Activated CD4-positive, alpha-beta T cell treated with anti-CD3 and anti-CD28 coated beads for 36 hours (primary cell): ENCODE results near the gene CDHR5. TPM values are rescaled to one million over a fixed set of nuclear protein-coding genes. Genes with fewer than 3 reads are reported as not detected.

ENCODE experiments used
- ATAC-seq: fragments of 200-7000 bp; cut with Tn5 transposase; one replicate; pipeline ENCODE4 v1.10.0; 2021; ENCODE audit warnings: mild to moderate bottlenecking, moderate library complexity
- CTCF ChIA-PET: fragments of 350-600 bp; sonication (Branson Sonifier 250); formaldehyde crosslinking; loops from one replicate; lab custom pipeline; 2021; ENCODE audit warnings: antibody characterized with exemption; lab: Charles Lee
- POLR2A ChIA-PET: fragments of 350-600 bp; sonication (Branson Sonifier 250); formaldehyde crosslinking; loops from one replicate; lab custom pipeline; 2021; ENCODE audit warnings: antibody characterized with exemption, inconsistent platforms; lab: Charles Lee
- DNase-seq: peaks from one replicate; pipeline ENCODE4 v3.0.0-alpha.2; 2020
- H3K27ac Mint-ChIP-seq: one replicate; pipeline ENCODE4 v1.8.0; 2021; ENCODE audit warnings: mixed read lengths
- H3K27me3 Mint-ChIP-seq: one replicate; pipeline ENCODE4 v1.8.0; 2021; ENCODE audit warnings: mixed read lengths
- H3K36me3 Mint-ChIP-seq: one replicate; pipeline ENCODE4 v1.8.0; 2021; ENCODE audit warnings: low read depth, mixed read lengths
- H3K4me1 Mint-ChIP-seq: one replicate; pipeline ENCODE4 v1.8.0; 2021; ENCODE audit warnings: mixed read lengths
- H3K4me3 Mint-ChIP-seq: one replicate; pipeline ENCODE4 v1.8.0; 2021; ENCODE audit warnings: mild to moderate bottlenecking, moderate library complexity, mixed read lengths
- H3K9me3 Mint-ChIP-seq: one replicate; pipeline ENCODE4 v1.8.0; 2021; ENCODE audit warnings: low read depth, mixed read lengths
- intact Hi-C, 2 experiments: fragments of 100-400 bp; cut with DNase I in 1 of 2; cut with micrococcal nuclease in 1 of 2; formaldehyde crosslinking; loops; one replicate each; pipeline versions ENCODE4 v1.14.2 to v1.15.1; 2022 to 2024; cut with DNase I, micrococcal nuclease
- total RNA-seq, 2 experiments: library from RNA; stranded (reverse); gene quantifications; one replicate each; pipeline ENCODE4 v1.2.3, GENCODE V29; 2021

Gene CDHR5
- total RNA-seq, 2 experiments from 2014 or later: not detected

- H3K4me1 Mint-ChIP-seq: peaks cover 6% of the 10 kb centered on the region
- peaks cover 3% of the 10 kb centered on the region for H3K27me3 Mint-ChIP-seq
- H3K27ac Mint-ChIP-seq: no peak overlapping the region
- POLR2A ChIA-PET: no interaction called here
- peaks cover 3% of the 10 kb centered on the region for H3K36me3 Mint-ChIP-seq
- ATAC-seq: no peak
- intact Hi-C loops: no loop called here
- no peaks in the 10 kb centered on the region for H3K9me3 Mint-ChIP-seq
- DNase-seq: no peak
- CTCF ChIA-PET: interaction anchor here (0.7 to 0.9 kb wide), 2 partner anchors 15 to 84 kb away, joined by 3 read pairs; no protein-coding TSS in a partner anchor
- no peak overlapping the region for H3K4me3 Mint-ChIP-seq
Observed at GRCh38 chr11:643849-644738, 19.3 kb upstream of the CDHR5 start.

- ChIA-PET CTCF (interaction anchor here (0.9 kb wide), 1 partner anchor 84 kb away, joined by 3 read pairs; no protein-coding TSS in a partner anchor), POLR2A (interaction anchor here (0.7 kb wide), 1 partner anchor 297 kb away, joined by 3 read pairs; no protein-coding TSS in a partner anchor)
- Mint-ChIP-seq H3K4me3 (no peak overlapping the region), H3K27me3 (peaks cover 10% of the 10 kb centered on the region), H3K36me3 (peaks cover 3% of the 10 kb centered on the region), H3K9me3 (no peaks in the 10 kb centered on the region), H3K4me1 (peaks cover 12% of the 10 kb centered on the region), H3K27ac (no peak overlapping the region)
- no peak for ATAC-seq
- intact Hi-C loops: no loop called here
- no peak for DNase-seq
Observed at GRCh38 chr11:643366-643765, 18.6 kb upstream of the CDHR5 start.

GRCh38 chr11:641806-642370 lies 17.1 kb upstream of the CDHR5 start:
- intact Hi-C loops: no loop called here
- Mint-ChIP-seq H3K4me1 (peaks cover 16% of the 10 kb centered on the region), H3K4me3 (no peak overlapping the region), H3K9me3 (no peaks in the 10 kb centered on the region), H3K27ac (no peak overlapping the region), H3K36me3 (no peaks in the 10 kb centered on the region), H3K27me3 (peaks cover 20% of the 10 kb centered on the region)
- ChIA-PET POLR2A (interaction anchor here (0.6 kb wide), 1 partner anchor 54 kb away, joined by 3 read pairs; no protein-coding TSS in a partner anchor), CTCF (no interaction called here)
- DNase-seq: no peak
- no peak for ATAC-seq

- POLR2A ChIA-PET: interaction anchor here (0.6 kb wide), 1 partner anchor 11 kb away, joined by 4 read pairs; no protein-coding TSS in a partner anchor
- intact Hi-C loops: no loop called here
- peak; percentile 26 for ATAC-seq
Observed at GRCh38 chr11:640021-640706, 15.4 kb upstream of the CDHR5 start.

GRCh38 chr11:639332-639955 lies 14.7 kb upstream of the CDHR5 start:
- CTCF ChIA-PET: no interaction called here
- POLR2A ChIA-PET: no interaction called here
- Mint-ChIP-seq H3K36me3 (no peaks in the 10 kb centered on the region), H3K4me3 (no peak overlapping the region), H3K27ac (no peak overlapping the region), H3K4me1 (peaks cover 16% of the 10 kb centered on the region), H3K9me3 (no peaks in the 10 kb centered on the region), H3K27me3 (peaks cover 32% of the 10 kb centered on the region)
- intact Hi-C loops: loop anchor here in 1 of 2 experiments (2.0 kb wide), 1 partner anchor 85 kb away; no protein-coding TSS in a partner anchor
- ATAC-seq (peak; percentile 30), DNase-seq (no peak)

More at GRCh38 chr11:640021-640706, 15.4 kb upstream of the CDHR5 start:
- Mint-ChIP-seq H3K4me1 (peaks cover 16% of the 10 kb centered on the region), H3K9me3 (no peaks in the 10 kb centered on the region), H3K27me3 (peaks cover 32% of the 10 kb centered on the region), H3K4me3 (no peak overlapping the region), H3K36me3 (no peaks in the 10 kb centered on the region), H3K27ac (no peak overlapping the region)
- CTCF ChIA-PET: no interaction called here
- DNase-seq: no peak

- CTCF ChIA-PET: interaction anchor here (1.3 kb wide), 1 partner anchor 12 kb away, joined by 3 read pairs; no protein-coding TSS in a partner anchor
- no peak overlapping the region for H3K4me3 Mint-ChIP-seq
- peaks cover 16% of the 10 kb centered on the region for H3K4me1 Mint-ChIP-seq
- intact Hi-C loops: loop anchor here in 1 of 2 experiments (2.0 kb wide), 1 partner anchor 84 kb away; no protein-coding TSS in a partner anchor
- no peak overlapping the region for H3K27ac Mint-ChIP-seq
- H3K36me3 Mint-ChIP-seq: no peaks in the 10 kb centered on the region
- POLR2A ChIA-PET: no interaction called here
- no peaks in the 10 kb centered on the region for H3K9me3 Mint-ChIP-seq
- ATAC-seq (no peak), DNase-seq (no peak)
- peaks cover 32% of the 10 kb centered on the region for H3K27me3 Mint-ChIP-seq
Observed at GRCh38 chr11:638631-639331, 14.0 kb upstream of the CDHR5 start.

- peak overlapping the region; percentile 4 for H3K4me3 Mint-ChIP-seq
- H3K27ac Mint-ChIP-seq: no peak overlapping the region
- H3K9me3 Mint-ChIP-seq: no peaks in the 10 kb centered on the region
- no peaks in the 10 kb centered on the region for H3K36me3 Mint-ChIP-seq
- DNase-seq (no peak), ATAC-seq (no peak)
- H3K27me3 Mint-ChIP-seq: peaks cover 32% of the 10 kb centered on the region
- POLR2A ChIA-PET: no interaction called here
- CTCF ChIA-PET: interaction anchor here (1.3 kb wide), 1 partner anchor 13 kb away, joined by 3 read pairs; no protein-coding TSS in a partner anchor
- peaks cover 16% of the 10 kb centered on the region for H3K4me1 Mint-ChIP-seq
- intact Hi-C loops: loop anchor here in 1 of 2 experiments (2.0 kb wide), 1 partner anchor 83 kb away; no protein-coding TSS in a partner anchor
Observed at GRCh38 chr11:637593-638521, 13.1 kb upstream of the CDHR5 start.

DNA sequence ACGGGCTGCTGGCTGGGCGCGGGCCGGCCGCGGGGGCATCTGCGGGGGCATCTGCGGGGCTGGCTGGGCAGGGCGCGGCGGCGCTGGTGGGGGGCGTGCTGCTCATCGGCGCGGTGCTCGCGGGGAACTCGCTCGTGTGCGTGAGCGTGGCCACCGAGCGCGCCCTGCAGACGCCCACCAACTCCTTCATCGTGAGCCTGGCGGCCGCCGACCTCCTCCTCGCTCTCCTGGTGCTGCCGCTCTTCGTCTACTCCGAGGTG lies 12.5 kb upstream of the CDHR5 start:
- no peak overlapping the region for H3K27ac Mint-ChIP-seq
- no peak for ATAC-seq

DNA sequence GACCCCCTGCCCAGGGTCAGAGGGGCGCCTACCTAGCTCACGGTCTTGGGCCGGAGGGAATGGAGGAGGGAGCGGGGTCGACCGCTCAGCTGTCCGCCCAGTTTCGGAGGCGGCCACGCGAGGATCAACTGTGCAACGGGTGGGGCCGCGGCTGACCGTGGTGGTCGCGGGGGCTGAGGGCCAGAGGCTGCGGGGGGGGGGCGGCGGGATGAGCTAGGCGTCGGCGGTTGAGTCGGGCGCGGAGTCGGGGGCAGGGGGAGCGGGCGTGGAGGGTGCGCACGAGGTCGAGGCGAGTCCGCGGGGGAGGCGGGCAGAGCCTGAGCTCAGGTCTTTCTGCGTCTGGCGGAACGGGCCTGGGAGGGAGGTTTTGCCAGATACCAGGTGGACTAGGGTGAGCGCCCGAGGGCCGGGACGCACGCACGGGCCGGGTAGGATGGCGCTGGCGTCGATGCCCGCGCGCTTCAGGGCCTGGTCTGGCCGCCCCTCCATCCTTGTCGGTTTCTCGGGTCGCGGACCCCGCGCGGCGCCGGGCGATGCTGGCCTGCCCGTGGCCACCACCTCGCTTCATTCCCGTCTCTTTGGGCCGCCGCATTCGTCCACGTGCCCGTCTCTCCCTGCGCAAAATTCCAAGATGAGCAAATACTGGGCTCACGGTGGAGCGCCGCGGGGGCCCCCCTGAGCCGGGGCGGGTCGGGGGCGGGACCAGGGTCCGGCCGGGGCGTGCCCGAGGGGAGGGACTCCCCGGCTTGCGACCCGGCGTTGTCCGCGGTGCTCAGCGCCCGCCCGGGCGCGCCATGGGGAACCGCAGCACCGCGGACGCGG lies 12.0 kb upstream of the CDHR5 start, which contains the start of gene DRD4:
Gene DRD4 (plus strand): TSS at position 759 of the 822 bp plus-strand sequence. CDS start 36 bp downstream, at position 795.
- DNase-seq (no peak), ATAC-seq (no peak)
- Mint-ChIP-seq H3K4me1 (peaks cover 16% of the 10 kb centered on the region), H3K9me3 (no peaks in the 10 kb centered on the region), H3K27me3 (peaks cover 32% of the 10 kb centered on the region), H3K4me3 (peak within 1 kb of the TSS; percentile 4), H3K36me3 (no peaks in the 10 kb centered on the region), H3K27ac (no peak within 1 kb of the TSS)
- intact Hi-C loops: no loop called here
- ChIA-PET CTCF (no interaction called here), POLR2A (no interaction called here)

More for the DNA sequence above, 12.5 kb upstream of the CDHR5 start:
- Mint-ChIP-seq H3K9me3 (no peaks in the 10 kb centered on the region), H3K27me3 (peaks cover 32% of the 10 kb centered on the region), H3K4me3 (peak overlapping the region; percentile 4), H3K36me3 (no peaks in the 10 kb centered on the region), H3K4me1 (peaks cover 16% of the 10 kb centered on the region)
- CTCF ChIA-PET: no interaction called here
- intact Hi-C loops: no loop called here
- POLR2A ChIA-PET: no interaction called here
- no peak for DNase-seq
